Thyroid gland (tissue), 4 donors: ENCODE data around the gene HSFX4. TPM values are rescaled to one million over a fixed set of nuclear protein-coding genes. Genes with fewer than 3 reads are reported as not detected.
"Not testable (repeated sequence)": the region's sequence is repeated elsewhere in the genome, so short reads cannot be mapped to it uniquely, and the experiment has no call there.

ENCODE experiments used
- DNase-seq, 2 donors: peaks; one replicate each; pipeline ENCODE4 v3.0.0-alpha.2; 2019
- H3K27ac ChIP-seq, 3 donors: fragments of 200-600 bp; sonication (generic); 1 replicate in 2 of 3; 2 replicates in 1 of 3; pipeline ENCODE4 v1.5.1; 2016 to 2019; ENCODE audit warnings: mild to moderate bottlenecking in 1 of 3, moderate library complexity in 1 of 3
- H3K27me3 ChIP-seq: fragments of 200-600 bp; sonication (generic); one replicate; pipeline ENCODE4 v1.5.1; 2019
- H3K36me3 ChIP-seq, 2 donors: fragments of 200-600 bp; sonication (generic); one replicate each; pipeline ENCODE4 v1.5.1; 2016 to 2019
- H3K4me1 ChIP-seq, 2 donors: fragments of 200-600 bp; sonication (generic); one replicate each; pipeline ENCODE4 v1.5.1; 2017 to 2019
- H3K4me3 ChIP-seq, 3 donors: fragments of 200-600 bp; sonication (generic); replicated peaks in 1 of 3; 1 replicate in 2 of 3; 2 replicates in 1 of 3; pipeline ENCODE4 v1.5.1; 2016; ENCODE audit warnings: mild to moderate bottlenecking in 1 of 3
- H3K9me3 ChIP-seq: fragments of 200-600 bp; sonication (generic); one replicate; pipeline ENCODE4 v1.5.1; 2017
- POLR2A ChIP-seq, 2 donors: fragments of 450-650 bp; IDR thresholded peaks; one replicate each; pipeline ENCODE4 v1.6.1; 2017; ENCODE audit warnings: antibody characterized with exemption in 2 of 2, mild to moderate bottlenecking in 2 of 2, moderate library complexity in 1 of 2
- WGBS, 2 donors: methylation state at CpG; one replicate each; pipeline ENCODE4 v1.1.5; 2017; 5-methylcytosine and 5-hydroxymethylcytosine counted together
- intact Hi-C: fragments of 100-400 bp; cut with DNase I; formaldehyde crosslinking; loops from one replicate; pipeline ENCODE4 v1.15.1; 2023
- total RNA-seq, 4 donors: library from RNA; depleted of rRNA; stranded (reverse); fragments of >200 nt; gene quantifications; one replicate each; pipeline ENCODE4 v1.2.3, GENCODE V29; 2016
- TF ChIP-seq, protein P1 (sequence below), 6 experiments: fragments of 200-600 bp in 3 of 6; fragments of 450-650 bp in 3 of 6; sonication (generic) in 3 of 6; IDR thresholded peaks; one replicate each; pipeline ENCODE4 v1.5.1; 2016 to 2019; ENCODE audit warnings: antibody characterized with exemption in 6 of 6, mild to moderate bottlenecking in 2 of 6, inconsistent platforms in 1 of 6, moderate library complexity in 1 of 6

Gene HSFX4
- total RNA-seq, 4 donors from 2014 or later = not detected

DNA sequence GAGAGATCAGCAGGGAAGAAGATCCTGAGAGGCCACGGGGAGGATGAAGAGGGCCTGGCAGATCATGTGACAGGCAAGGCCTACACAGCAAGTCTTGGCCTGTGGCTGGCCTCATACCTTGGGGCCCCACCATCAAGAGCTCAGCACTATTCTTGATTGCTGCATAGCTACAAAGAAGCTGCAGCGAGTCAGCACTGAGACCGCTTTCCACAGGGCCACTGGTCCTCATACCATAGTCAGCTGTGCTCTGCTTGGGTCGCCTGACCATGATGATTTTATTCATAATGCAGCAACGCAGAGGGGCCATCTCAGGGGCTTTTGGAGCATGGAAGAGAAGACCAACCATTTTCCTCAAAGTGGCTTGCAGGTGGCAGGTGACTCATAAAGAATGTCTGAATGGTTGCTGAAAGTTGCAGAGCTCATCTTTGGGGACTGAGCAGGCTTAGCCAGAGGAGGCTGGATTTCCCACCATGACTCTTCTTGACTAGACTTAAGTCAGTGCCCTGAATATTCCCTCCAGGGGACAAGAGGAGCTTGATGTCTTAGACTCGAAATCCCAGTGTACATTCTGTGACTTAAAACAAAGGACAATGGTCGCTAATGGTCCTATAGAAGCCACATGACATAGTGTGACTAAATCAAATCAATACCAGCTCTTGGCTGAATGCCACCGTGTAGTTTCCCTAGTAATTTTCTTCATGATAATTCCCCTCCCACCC lies 2.0 kb upstream of the HSFX4 start:
- H3K9me3 ChIP-seq, H3K4me3 ChIP-seq, DNase-seq, H3K4me1 ChIP-seq, intact Hi-C loops, H3K36me3 ChIP-seq, H3K27me3 ChIP-seq, H3K27ac ChIP-seq: not testable (repeated sequence)
- no CpG with 5 or more reads among the region's 8 CpGs for WGBS, 2 donors

DNA sequence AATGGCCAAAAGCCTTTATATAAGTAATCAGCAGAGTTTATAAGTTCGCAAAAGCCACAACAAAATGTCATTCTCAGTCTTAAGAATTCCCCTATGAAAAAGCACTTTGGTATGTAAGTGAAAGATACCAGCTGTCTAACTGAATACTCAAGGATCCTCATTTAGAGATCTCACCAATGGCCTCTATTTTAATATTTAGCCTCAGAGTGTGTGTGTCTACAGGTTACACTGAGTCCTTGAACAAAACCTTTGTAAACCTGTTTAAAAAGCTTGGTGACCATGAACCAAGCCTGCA lies 1.5 kb upstream of the HSFX4 start:
- WGBS, 2 donors = no CpG with 5 or more reads among the region's 1 CpG
- H3K27me3 ChIP-seq, intact Hi-C loops, H3K9me3 ChIP-seq, DNase-seq, H3K27ac ChIP-seq, H3K36me3 ChIP-seq, H3K4me1 ChIP-seq, H3K4me3 ChIP-seq: not testable (repeated sequence)

DNA sequence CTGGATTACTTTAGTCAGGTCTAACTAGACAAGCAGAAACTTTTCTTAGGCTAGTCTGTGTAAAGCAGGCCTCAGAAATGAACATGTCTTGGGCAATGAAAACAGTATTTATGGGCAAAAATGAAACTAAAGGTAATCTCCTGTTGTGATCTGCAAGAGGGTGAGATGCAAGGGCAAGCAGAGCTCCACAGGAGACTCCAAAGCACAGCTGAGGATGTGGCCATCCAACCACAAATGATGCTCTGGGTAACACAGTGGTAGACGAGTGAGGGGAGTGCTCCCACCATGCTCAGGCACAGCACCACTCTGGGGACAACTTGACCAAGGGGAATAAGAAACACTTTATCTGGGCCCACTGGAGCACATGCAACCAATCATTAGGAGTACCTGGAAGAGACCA lies 738 bp upstream of the HSFX4 start:
- H3K4me3 ChIP-seq, H3K27me3 ChIP-seq, H3K9me3 ChIP-seq, H3K27ac ChIP-seq, H3K4me1 ChIP-seq, H3K36me3 ChIP-seq, intact Hi-C loops, DNase-seq: not testable (repeated sequence)
- WGBS, 2 donors = 100% methylated on average over 1 of the region's 1 CpG; no CpG with 5 or more reads in 1 of the 2 donors

DNA sequence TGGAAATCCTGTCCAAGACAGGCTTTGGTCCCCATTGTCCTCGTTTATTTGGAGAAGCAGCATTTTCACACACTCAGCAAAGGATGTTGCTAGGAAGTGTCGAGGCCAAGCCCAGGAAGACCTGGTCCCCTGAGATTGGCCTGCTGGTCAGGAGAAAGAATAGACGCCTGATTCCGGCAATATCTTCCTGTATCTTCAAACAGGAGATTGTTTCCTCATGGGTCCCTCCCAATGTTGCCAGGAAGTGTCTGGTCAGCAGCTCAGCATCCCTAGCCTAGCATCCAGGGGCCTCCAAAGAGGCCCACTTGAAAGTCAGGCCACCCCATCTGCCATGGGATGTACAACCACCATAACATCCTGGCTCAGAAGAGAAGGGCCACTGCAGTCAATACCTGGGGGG lies 2.0 kb downstream of the HSFX4 start:
- H3K27me3 ChIP-seq, DNase-seq, intact Hi-C loops, H3K36me3 ChIP-seq, H3K4me3 ChIP-seq, H3K9me3 ChIP-seq, H3K4me1 ChIP-seq, H3K27ac ChIP-seq: not testable (repeated sequence)
- 60 to 73% methylated on average over 1 of the region's 4 CpGs for WGBS, 2 donors

DNA sequence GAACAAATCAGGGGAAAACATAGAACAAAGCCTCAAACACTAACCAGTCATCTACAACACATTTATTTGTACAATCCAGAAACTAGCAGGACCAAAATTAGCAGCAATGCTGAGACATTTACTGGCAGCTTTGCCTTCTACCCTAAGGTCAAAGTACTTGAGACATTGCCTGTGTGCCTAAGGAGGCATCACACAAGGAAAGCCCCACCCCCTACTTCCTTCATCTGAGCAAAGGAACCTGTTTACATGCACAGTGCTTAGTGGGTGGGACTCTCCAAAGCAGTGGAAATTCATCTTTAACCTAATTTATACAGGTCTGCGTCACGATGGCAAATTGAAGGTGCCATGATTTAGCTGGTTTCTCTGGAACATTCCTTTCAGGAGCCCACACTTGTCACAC lies 2.8 kb downstream of the HSFX4 start:
- DNase-seq, intact Hi-C loops, H3K36me3 ChIP-seq, H3K4me1 ChIP-seq, H3K27me3 ChIP-seq, H3K27ac ChIP-seq, H3K4me3 ChIP-seq, H3K9me3 ChIP-seq: not testable (repeated sequence)
- WGBS, 2 donors = 92 to 100% methylated on average over 2 of the region's 2 CpGs

DNA sequence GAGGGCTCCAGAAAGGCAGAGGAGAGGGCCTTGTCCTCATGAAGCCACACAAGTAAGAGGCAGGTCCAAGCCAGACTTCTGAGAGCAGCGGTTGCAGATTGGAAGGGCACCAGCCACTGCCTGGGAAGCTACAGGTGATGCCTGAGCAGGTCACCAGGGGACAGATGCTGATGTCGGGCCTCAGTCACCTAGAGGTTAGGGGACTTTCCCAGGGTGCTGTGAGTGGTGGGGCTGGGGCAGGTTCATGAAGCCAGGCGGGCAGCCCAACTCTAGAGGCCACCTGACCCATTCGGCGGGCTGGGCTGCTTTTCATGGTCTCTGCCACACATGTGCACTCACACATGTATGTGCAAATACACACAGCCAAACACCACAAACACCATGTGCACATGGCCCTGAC lies 3.6 kb downstream of the HSFX4 start:
- H3K36me3 ChIP-seq, H3K27ac ChIP-seq, H3K27me3 ChIP-seq, H3K4me3 ChIP-seq, DNase-seq, H3K9me3 ChIP-seq, H3K4me1 ChIP-seq, intact Hi-C loops: not testable (repeated sequence)
- 83% methylated on average over 1 of the region's 5 CpGs; no CpG with 5 or more reads in 1 of the 2 donors for WGBS, 2 donors

DNA sequence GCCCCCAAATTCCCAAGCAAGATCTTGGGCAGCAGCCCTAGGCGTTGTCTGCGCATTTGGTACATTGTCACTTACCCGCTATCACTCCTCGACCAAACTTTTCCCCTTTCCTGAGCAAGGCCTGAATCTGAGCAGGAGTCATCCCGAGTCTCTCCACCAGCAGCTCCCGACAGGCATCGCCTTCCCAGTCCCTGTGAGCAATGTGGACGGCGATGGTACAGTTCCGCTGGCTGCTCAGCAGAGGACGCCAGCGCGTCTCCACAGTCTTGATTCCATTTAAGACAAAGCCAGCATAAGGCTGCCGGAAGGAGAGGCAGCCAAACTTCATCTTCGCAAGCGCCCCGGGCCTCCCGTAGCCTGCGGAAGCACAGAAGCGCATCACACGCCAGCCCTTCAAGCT lies 4.2 kb downstream of the HSFX4 start:
- H3K4me1 ChIP-seq, H3K27ac ChIP-seq, H3K4me3 ChIP-seq, intact Hi-C loops, H3K36me3 ChIP-seq, DNase-seq, H3K9me3 ChIP-seq, H3K27me3 ChIP-seq: not testable (repeated sequence)
- WGBS, 2 donors = 80% methylated on average over 2 of the region's 21 CpGs; no CpG with 5 or more reads in 1 of the 2 donors

DNA sequence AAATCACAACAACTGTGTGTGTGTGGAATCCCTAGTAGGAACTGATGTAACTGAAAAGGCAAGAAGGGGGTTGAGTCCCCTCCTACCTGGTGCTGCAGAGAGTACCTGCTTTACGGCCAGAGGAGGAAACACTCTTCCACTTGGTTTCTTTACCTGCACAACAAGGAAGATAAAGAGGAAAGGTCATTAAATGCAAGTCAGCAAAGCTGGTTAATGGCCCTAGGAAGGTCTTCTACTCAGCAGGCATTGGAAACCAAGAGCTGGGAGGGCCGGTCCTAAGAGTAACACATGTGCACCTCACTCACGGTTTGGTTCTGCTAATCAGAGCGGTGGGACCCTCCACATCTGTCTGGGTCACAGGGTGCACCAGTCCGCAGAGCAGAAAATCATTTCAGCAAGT lies 8.0 kb downstream of the HSFX4 start:
- H3K9me3 ChIP-seq, intact Hi-C loops, H3K27me3 ChIP-seq, H3K4me1 ChIP-seq, DNase-seq, H3K36me3 ChIP-seq: not testable (repeated sequence)
- WGBS, 2 donors = 27 to 38% methylated on average over 5 of the region's 5 CpGs
- Histone ChIP-seq H3K4me3 (peak overlapping the region in 1 of 3 donors; percentile 51), H3K27ac (peak overlapping the region in 1 of 3 donors; percentile 95)

DNA sequence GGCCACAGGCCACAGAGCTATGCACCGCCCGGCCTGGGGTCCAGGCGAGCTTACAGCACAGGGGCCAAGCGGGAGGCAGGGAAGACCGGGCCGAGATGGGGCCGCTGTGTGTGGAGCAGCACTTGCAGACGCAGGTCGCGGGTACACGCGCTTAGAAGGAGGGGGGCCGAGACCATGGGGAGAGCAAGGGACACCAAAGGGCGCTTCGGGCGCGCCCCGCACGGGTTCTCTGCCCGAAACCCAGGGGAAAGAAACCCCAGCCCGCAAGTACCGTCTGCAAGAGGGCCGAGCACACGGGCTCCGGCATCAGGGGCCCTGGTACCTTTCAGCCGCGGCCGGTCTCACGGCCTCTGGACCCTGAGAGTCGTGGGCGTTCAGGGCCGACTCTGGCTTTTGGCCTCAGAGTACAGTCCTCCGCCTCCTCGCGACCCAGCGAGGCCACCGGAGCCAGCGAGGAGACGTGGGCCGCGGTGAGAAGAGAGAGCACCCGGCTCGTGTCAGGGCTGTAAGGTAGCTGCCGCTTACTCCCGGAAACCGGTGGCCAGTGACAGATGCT lies 8.6 kb downstream of the HSFX4 start:
- intact Hi-C loops = no loop called here
- H3K9me3 ChIP-seq = no peaks in the 10 kb centered on the region
- no peaks in the 10 kb centered on the region for H3K4me1 ChIP-seq
- DNase-seq = peak; percentile 1 to 26
- TF ChIP-seq POLR2A (IDR thresholded peaks at IDR 0.05) = no peak
- TF ChIP-seq, protein P1, sequence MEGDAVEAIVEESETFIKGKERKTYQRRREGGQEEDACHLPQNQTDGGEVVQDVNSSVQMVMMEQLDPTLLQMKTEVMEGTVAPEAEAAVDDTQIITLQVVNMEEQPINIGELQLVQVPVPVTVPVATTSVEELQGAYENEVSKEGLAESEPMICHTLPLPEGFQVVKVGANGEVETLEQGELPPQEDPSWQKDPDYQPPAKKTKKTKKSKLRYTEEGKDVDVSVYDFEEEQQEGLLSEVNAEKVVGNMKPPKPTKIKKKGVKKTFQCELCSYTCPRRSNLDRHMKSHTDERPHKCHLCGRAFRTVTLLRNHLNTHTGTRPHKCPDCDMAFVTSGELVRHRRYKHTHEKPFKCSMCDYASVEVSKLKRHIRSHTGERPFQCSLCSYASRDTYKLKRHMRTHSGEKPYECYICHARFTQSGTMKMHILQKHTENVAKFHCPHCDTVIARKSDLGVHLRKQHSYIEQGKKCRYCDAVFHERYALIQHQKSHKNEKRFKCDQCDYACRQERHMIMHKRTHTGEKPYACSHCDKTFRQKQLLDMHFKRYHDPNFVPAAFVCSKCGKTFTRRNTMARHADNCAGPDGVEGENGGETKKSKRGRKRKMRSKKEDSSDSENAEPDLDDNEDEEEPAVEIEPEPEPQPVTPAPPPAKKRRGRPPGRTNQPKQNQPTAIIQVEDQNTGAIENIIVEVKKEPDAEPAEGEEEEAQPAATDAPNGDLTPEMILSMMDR (IDR thresholded peaks at IDR 0.05) = no peak
- no peaks in the 10 kb centered on the region for H3K36me3 ChIP-seq
- H3K27ac ChIP-seq = peak overlapping the region; percentile 79 to 95 (median 85)
- no peaks in the 10 kb centered on the region for H3K27me3 ChIP-seq
- 0% methylated on average over 7 of the region's 46 CpGs; no CpG with 5 or more reads in 1 of the 2 donors for WGBS, 2 donors
- H3K4me3 ChIP-seq = peak overlapping the region; percentile 42 to 70 (median 51)
